ENCODE results near the gene PLAA.

DNA sequence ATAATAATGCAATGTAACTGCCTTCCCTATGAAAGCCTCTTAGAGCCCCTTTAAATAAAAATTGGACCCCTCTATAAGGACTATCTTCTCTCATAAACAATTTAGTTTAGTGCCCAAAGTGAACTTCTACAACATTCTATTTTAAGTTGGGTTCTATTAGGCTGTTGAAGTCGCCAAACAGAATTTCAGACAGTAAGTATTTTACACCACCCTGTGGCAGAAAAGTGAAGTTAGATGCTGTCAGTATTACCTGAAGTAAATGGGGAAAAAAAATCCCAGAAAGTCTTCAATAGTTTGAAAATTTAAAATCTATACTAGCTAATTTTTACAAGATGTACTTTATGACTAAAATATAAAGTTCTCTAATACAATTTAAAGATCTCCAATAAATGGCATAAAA lies 84.0 kb downstream of the PLAA start:
- TF ChIP-seq CTCF (IDR thresholded peaks at IDR 0.05): peak in 1 of 5 experiments; percentile 13
- TF ChIP-seq EP300 (IDR thresholded peaks at IDR 0.05): no peak
- no peak for TF ChIP-seq POLR2A (IDR thresholded peaks at IDR 0.05)

Data from tibial nerve (tissue), 4 donors.